GM12878 (cell line): ENCODE measurements around the gene RSPH1. TPM values are rescaled to one million over a fixed set of nuclear protein-coding genes. Genes with fewer than 3 reads are reported as not detected.

Experiments
- ATAC-seq: fragments of 200-7000 bp; cut with Tn5 transposase; 3 replicates; pipeline ENCODE4 v1.9.1; 2020; ENCODE audit warnings: mild to moderate bottlenecking, moderate library complexity
- BruUV-seq: library from RNA; stranded (reverse); fragments of 400-500 nt; replicated peaks from 2 replicates; lab custom pipeline; 2021; lab: Mats Ljungman, UMichigan
- CTCF ChIA-PET: fragments of 300-600 bp; sonication (Branson Sonifier 250); formaldehyde crosslinking; extraction: SDS; loops from one replicate; lab custom pipeline; 2021; ENCODE audit warnings: inconsistent platforms; lab: Yijun Ruan, JAX
- POLR2A ChIA-PET: fragments of 350-600 bp; formaldehyde crosslinking; extraction: SDS; loops from one replicate; lab custom pipeline; 2021; ENCODE audit warnings: inconsistent platforms; lab: Charles Lee
- RAD21 ChIA-PET: fragments of 300-600 bp; sonication (Branson Sonifier 250); formaldehyde crosslinking; loops from one replicate; lab custom pipeline; 2023; ENCODE audit warnings: antibody characterized with exemption; ENCODE audit not compliant: unreplicated experiment; lab: Charles Lee
- SMC1A ChIA-PET: fragments of 300-600 bp; sonication (Branson Sonifier 250); formaldehyde crosslinking; loops from one replicate; lab custom pipeline; 2023; ENCODE audit not compliant: unreplicated experiment, uncharacterized antibody; lab: Charles Lee
- DNase-seq: peaks from one replicate; pipeline ENCODE4 v3.0.0-alpha.2; 2011; ENCODE audit warnings: low read depth, low spot score
- FAIRE-seq: peaks from 3 replicates; lab custom pipeline; 2011; peaks lifted over from hg19 to GRCh38; lab: Jason Lieb, UNC
- H2AFZ ChIP-seq: 2 replicates; pipeline ENCODE4 v1.6.0; 2011; ENCODE audit warnings: low read depth, low read length, control low read depth; ENCODE audit not compliant: control insufficient read depth
- H3K27ac ChIP-seq: 2 replicates; pipeline ENCODE4 v1.5.1; 2011; ENCODE audit warnings: control low read depth; ENCODE audit not compliant: control insufficient read depth, insufficient read depth
- H3K27me3 ChIP-seq, 2 experiments: replicated peaks in 1 of 2; 2 replicates each; pipeline versions ENCODE4 v1.6.0 to v1.6.1; 2011; ENCODE audit warnings: low read length in 1 of 2; ENCODE audit not compliant: control insufficient read depth in 2 of 2, insufficient read depth in 2 of 2
- H3K36me3 ChIP-seq, 2 experiments: 2 replicates each; pipeline ENCODE4 v1.5.1; 2011; ENCODE audit warnings: low read length in 1 of 2; ENCODE audit not compliant: control insufficient read depth in 2 of 2, insufficient read depth in 2 of 2
- H3K4me1 ChIP-seq: 2 replicates; pipeline ENCODE4 v1.6.1; 2011; ENCODE audit warnings: mild to moderate bottlenecking, low read length, moderate library complexity, mixed read lengths; ENCODE audit not compliant: control insufficient read depth, insufficient read depth
- H3K4me2 ChIP-seq: 2 replicates; pipeline ENCODE4 v1.6.0; 2011; ENCODE audit warnings: control low read depth; ENCODE audit not compliant: control insufficient read depth, insufficient read depth
- H3K4me3 ChIP-seq: fragments of 200-600 bp; sonication (generic); 2 replicates; pipeline ENCODE4 v1.5.1; 2016
- H3K79me2 ChIP-seq: 2 replicates; pipeline ENCODE4 v1.6.0; 2011; ENCODE audit warnings: low read length; ENCODE audit not compliant: control insufficient read depth, insufficient read depth
- H3K9ac ChIP-seq: 2 replicates; pipeline ENCODE4 v1.8.0; 2011; ENCODE audit warnings: low read length, control low read depth, mixed read lengths; ENCODE audit not compliant: control insufficient read depth, insufficient read depth
- H3K9me3 ChIP-seq: replicated peaks from 3 replicates; pipeline ENCODE4 v1.5.1; 2011; ENCODE audit warnings: mild to moderate bottlenecking, low read length; ENCODE audit not compliant: control insufficient read depth, insufficient read depth
- H4K20me1 ChIP-seq: 2 replicates; pipeline ENCODE4 v1.6.0; 2011; ENCODE audit not compliant: control insufficient read depth, insufficient read depth
- BCL11A ChIP-seq: IDR thresholded peaks from 2 replicates; pipeline ENCODE4 v1.6.1; 2011; ENCODE audit warnings: low read depth, low read length
- BHLHE40 ChIP-seq, 2 experiments: fragments of 450-650 bp in 1 of 2; IDR thresholded peaks; 2 replicates each; pipeline ENCODE4 v1.6.1; 2011 to 2017; ENCODE audit warnings: low read depth in 2 of 2, borderline replicate concordance in 1 of 2, improper control_type of control experiment in 1 of 2, low read length in 1 of 2, mild to moderate bottlenecking in 1 of 2
- DPF2 ChIP-seq: fragments of 450-650 bp; IDR thresholded peaks from 2 replicates; pipeline ENCODE4 v1.6.1; 2017; ENCODE audit warnings: mild to moderate bottlenecking
- IKZF1 ChIP-seq: fragments of 450-650 bp; conservative IDR thresholded peaks from 2 replicates; pipeline ENCODE4 v1.6.1; 2017; ENCODE audit warnings: antibody characterized with exemption, mild to moderate bottlenecking
- NR2C2 ChIP-seq: IDR thresholded peaks from 2 replicates; pipeline ENCODE4 v1.6.1; 2011; ENCODE audit warnings: borderline replicate concordance, low read depth; ENCODE audit not compliant: control insufficient read depth, insufficient read length
- POU2F2 ChIP-seq: IDR thresholded peaks from 3 replicates; pipeline ENCODE4 v1.6.1; 2011; ENCODE audit warnings: low read depth, mild to moderate bottlenecking, low read length, borderline replicate concordance
- RAD51 ChIP-seq: fragments of 450-650 bp; IDR thresholded peaks from 2 replicates; pipeline ENCODE4 v1.6.1; 2016; ENCODE audit warnings: moderate library complexity, mild to moderate bottlenecking, inconsistent platforms
- RFX5 ChIP-seq: IDR thresholded peaks from 2 replicates; pipeline ENCODE4 v1.6.1; 2011; ENCODE audit warnings: low read depth, low read length, improper control_type of control experiment
- SMARCA5 ChIP-seq: fragments of 450-650 bp; IDR thresholded peaks from 2 replicates; pipeline ENCODE4 v1.6.1; 2017; ENCODE audit warnings: mild to moderate bottlenecking
- SRF ChIP-seq, 2 experiments: IDR thresholded peaks; 2 replicates each; pipeline ENCODE4 v1.6.1; 2011; ENCODE audit warnings: low read depth in 2 of 2, low read length in 2 of 2, mild to moderate bottlenecking in 1 of 2, moderate library complexity in 1 of 2
- ZSCAN29 ChIP-seq: fragments of 450-650 bp; IDR thresholded peaks from 2 replicates; pipeline ENCODE4 v1.6.1; 2017; ENCODE audit warnings: mild to moderate bottlenecking, moderate library complexity
- WGBS: methylation state at CpG from one replicate; pipeline ENCODE4 v1.1.6; 2016; ENCODE audit warnings: low lambda C conversion rate; ENCODE audit not compliant: insufficient replicate concordance, insufficient coverage; ENCODE audit errors: missing lambda C conversion rate; 5-methylcytosine and 5-hydroxymethylcytosine counted together
- in situ Hi-C: fragments of 300-500 bp; cut with MboI; formaldehyde crosslinking; loops from 9 replicates; pipeline ENCODE4 v1.14.3; 2018; ENCODE audit warnings: mixed read lengths
- intact Hi-C: fragments of 100-400 bp; cut with micrococcal nuclease; formaldehyde crosslinking; loops from one replicate; pipeline ENCODE4 v1.14.2; 2022; ENCODE audit not compliant: unreplicated experiment
- polyA plus RNA-seq, 11 experiments: library from polyadenylated mRNA; depleted of rRNA in 4 of 11; unstranded in 6 of 11; stranded (reverse) in 5 of 11; fragments of >200 nt; fragmentation: Nextera tagmentation in 4 of 11; fragmentation: Illumina TruSeq in 1 of 11; extraction: Ambion mirVana in 4 of 11; extraction: Trizol in 1 of 11; gene quantifications; 1 replicate in 1 of 11; 2 replicates in 10 of 11; pipeline versions ENCODE4 v1.2.1 to v1.2.3, GENCODE V29; 2011 to 2016; ENCODE audit warnings: inconsistent platforms in 2 of 11, missing spikeins in 2 of 11, low read depth in 1 of 11
- total RNA-seq, 4 experiments: library from RNA; depleted of rRNA in 3 of 4; stranded (reverse); fragments of >200 nt in 3 of 4; fragmentation: Illumina TruSeq in 1 of 4; extraction: Trizol in 1 of 4; gene quantifications; 2 replicates each; pipeline versions ENCODE4 v1.2.1 to v1.2.3, GENCODE V29; 2013 to 2021
- TF ChIP-seq, protein P1 (sequence below): fragments of 450-650 bp; IDR thresholded peaks from 2 replicates; pipeline ENCODE4 v1.6.1; 2017; ENCODE audit warnings: mild to moderate bottlenecking

Gene RSPH1
- total and polyA plus RNA-seq, 10 of the 15 experiments (the other 5 are each of a cell fraction or from before 2014, with no cell fraction given): 0.11 to 1.4 (median 0.38) TPM

DNA sequence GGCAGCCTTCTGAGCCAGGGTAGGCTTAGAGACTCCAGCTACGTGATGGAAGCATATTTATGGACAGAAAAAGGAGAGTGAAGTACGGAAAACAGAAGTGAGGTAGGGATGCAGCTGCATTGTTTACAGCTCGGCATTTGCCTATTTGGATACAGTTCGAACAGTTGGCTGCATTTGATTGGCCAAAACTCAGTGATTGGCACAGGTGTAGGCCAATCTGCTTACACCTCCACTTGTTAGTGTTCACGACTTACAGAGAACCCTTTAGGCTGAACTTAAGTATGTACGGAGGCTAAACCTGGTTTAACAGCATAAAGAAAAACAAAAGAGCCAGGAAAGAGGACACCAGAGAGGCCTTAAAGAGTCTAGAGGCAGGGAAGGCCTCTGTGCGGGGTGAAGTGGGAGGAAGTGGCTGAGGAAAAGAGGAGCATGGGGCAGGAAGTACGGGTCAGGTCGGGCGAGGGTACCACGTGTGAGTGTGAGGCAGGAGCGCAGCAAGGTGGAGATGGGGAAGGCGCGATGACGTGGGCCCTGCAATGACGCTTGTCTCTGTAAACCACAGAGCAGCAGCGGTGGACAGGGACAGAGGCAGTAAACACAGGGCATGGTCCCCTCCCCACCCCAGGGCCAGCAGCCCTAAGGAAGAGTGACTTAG lies 32.0 kb downstream of the RSPH1 start (continued):
- no peak for TF ChIP-seq ZSCAN29
- no peak for TF ChIP-seq RAD51

DNA sequence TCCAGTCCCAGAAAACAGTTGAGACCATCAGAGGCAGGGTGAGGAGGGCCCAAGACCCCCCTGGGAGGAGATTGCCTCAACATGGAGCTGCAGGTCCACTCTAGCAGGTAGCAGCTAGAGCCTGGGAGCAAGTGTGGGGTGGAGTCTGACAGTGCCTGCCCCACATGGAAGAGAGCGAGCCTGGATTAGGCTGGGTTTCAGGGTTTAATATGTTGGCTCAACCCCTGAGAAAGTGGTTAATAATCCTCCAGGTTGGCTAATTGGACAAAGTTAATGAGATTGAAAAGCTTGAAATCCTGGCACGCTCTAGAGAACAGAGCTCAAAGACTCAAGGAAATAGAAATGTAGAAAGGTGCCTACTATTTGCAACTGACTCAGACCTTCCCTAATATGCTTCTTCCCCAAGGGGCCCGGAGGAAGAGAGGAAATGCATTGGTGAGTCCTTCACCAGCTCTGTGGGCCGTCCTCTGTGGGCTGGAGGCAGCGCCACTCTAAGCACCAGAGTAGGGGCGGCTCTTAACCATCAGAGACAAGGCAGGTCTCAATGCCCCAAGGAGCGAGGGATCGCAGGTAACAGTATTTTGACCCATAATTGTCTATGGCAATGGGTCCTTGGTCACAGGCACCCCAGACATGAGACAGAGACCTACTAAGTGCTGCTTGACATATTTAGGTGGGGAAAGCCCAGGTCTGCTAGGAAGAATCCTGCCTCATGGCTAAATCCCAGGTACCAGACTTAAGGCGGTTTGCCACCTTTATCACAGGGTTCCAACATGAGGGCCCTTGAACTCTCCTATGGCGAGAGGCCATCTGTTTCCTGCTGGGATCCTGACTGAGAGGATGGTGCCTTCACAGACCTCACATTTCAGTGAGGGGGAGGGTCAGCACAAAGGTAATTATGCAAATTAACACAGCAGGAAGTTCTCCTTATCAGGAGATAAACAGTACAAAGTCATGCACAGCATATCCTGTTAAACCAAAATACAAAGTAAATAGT lies 33.8 kb downstream of the RSPH1 start:
- H3K27ac ChIP-seq: no peak overlapping the region; the same call in 1 of the 2 replicates
- intact Hi-C loops (loop anchor here (2.0 to 10.0 kb wide), 2 partner anchors 43 to 227 kb away; no protein-coding TSS in a partner anchor), in situ Hi-C loops (no loop called here)
- no peak for DNase-seq
- H3K27me3 ChIP-seq: no peaks in the 10 kb centered on the region
- H3K4me3 ChIP-seq: no peak overlapping the region
- H3K4me2 ChIP-seq: peak overlapping the region; percentile 91
- CTCF ChIA-PET: interaction anchor here (0.6 to 7.8 kb wide), 11 partner anchors 10 to 316 kb away, joined by 3 to 168 read pairs (median 4); no protein-coding TSS in a partner anchor
- peaks cover 65% of the 10 kb centered on the region for H3K4me1 ChIP-seq
- POLR2A ChIA-PET: interaction anchor here (0.6 to 8.6 kb wide), 10 partner anchors 11 to 175 kb away, joined by 3 to 54 read pairs (median 4); no protein-coding TSS in a partner anchor
- no peak overlapping the region for H2AFZ ChIP-seq
- no peaks in the 10 kb centered on the region for H3K36me3 ChIP-seq
- no peak for FAIRE-seq
- no peak for TF ChIP-seq RFX5
- TF ChIP-seq BHLHE40 (IDR thresholded peaks at IDR 0.05; ENCODE audit: borderline replicate concordance in 1 of 2, low read depth in 2 of 2, low read length in 1 of 2): 0 out of 4 replicates have a peak, but pooled peaks of 1 of the 2 experiments have one; percentile 5
- TF ChIP-seq SRF (IDR thresholded peaks at IDR 0.05; ENCODE audit: low read depth in 2 of 2, low read length in 2 of 2): peak; percentile 77 to 93
- peak; percentile 73; the same call in 1 of the 3 replicates for TF ChIP-seq POU2F2
- TF ChIP-seq NR2C2: no peak
- TF ChIP-seq SMARCA5: peak; percentile 76; the same call in 1 of the 2 replicates
- no peak for TF ChIP-seq BCL11A
- TF ChIP-seq, protein P1, sequence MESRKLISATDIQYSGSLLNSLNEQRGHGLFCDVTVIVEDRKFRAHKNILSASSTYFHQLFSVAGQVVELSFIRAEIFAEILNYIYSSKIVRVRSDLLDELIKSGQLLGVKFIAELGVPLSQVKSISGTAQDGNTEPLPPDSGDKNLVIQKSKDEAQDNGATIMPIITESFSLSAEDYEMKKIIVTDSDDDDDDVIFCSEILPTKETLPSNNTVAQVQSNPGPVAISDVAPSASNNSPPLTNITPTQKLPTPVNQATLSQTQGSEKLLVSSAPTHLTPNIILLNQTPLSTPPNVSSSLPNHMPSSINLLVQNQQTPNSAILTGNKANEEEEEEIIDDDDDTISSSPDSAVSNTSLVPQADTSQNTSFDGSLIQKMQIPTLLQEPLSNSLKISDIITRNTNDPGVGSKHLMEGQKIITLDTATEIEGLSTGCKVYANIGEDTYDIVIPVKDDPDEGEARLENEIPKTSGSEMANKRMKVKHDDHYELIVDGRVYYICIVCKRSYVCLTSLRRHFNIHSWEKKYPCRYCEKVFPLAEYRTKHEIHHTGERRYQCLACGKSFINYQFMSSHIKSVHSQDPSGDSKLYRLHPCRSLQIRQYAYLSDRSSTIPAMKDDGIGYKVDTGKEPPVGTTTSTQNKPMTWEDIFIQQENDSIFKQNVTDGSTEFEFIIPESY: no peak
- TF ChIP-seq IKZF1: peak; percentile 23; the same call in 1 of the 2 replicates
- peak; percentile 80 for TF ChIP-seq DPF2
- no TSS peak for BruUV-seq
- H3K79me2 ChIP-seq: no peaks in the 10 kb centered on the region
- ATAC-seq: no peak
- H3K9ac ChIP-seq: no peak overlapping the region
- WGBS: 65% methylated on average over 10 of the region's 10 CpGs
- SMC1A ChIA-PET: interaction anchor here (0.7 to 12.0 kb wide), 16 partner anchors 11 to 232 kb away, joined by 3 to 268 read pairs (median 4); no protein-coding TSS in a partner anchor
- H3K9me3 ChIP-seq: no peaks in the 10 kb centered on the region; the same call in 2 of the 3 replicates
- RAD21 ChIA-PET: interaction anchor here (0.6 to 7.2 kb wide), 13 partner anchors 12 to 229 kb away, joined by 3 to 146 read pairs (median 5); no protein-coding TSS in a partner anchor
- no peaks in the 10 kb centered on the region for H4K20me1 ChIP-seq
